GM04503 (cell line): ENCODE data around the gene CHKB.
A peak's percentile ranks its signal among the peaks of the same experiment; 100 is the strongest.
"Not testable (repeated sequence)": the region's sequence is repeated elsewhere in the genome, so short reads cannot be mapped to it uniquely, and the experiment has no call there.

Experiments
- DNase-seq: peaks from one replicate; pipeline ENCODE4 v3.0.0-alpha.2; 2012; ENCODE audit warnings: low read depth

The CHKB gene, protein sequence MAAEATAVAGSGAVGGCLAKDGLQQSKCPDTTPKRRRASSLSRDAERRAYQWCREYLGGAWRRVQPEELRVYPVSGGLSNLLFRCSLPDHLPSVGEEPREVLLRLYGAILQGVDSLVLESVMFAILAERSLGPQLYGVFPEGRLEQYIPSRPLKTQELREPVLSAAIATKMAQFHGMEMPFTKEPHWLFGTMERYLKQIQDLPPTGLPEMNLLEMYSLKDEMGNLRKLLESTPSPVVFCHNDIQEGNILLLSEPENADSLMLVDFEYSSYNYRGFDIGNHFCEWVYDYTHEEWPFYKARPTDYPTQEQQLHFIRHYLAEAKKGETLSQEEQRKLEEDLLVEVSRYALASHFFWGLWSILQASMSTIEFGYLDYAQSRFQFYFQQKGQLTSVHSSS

DNA sequence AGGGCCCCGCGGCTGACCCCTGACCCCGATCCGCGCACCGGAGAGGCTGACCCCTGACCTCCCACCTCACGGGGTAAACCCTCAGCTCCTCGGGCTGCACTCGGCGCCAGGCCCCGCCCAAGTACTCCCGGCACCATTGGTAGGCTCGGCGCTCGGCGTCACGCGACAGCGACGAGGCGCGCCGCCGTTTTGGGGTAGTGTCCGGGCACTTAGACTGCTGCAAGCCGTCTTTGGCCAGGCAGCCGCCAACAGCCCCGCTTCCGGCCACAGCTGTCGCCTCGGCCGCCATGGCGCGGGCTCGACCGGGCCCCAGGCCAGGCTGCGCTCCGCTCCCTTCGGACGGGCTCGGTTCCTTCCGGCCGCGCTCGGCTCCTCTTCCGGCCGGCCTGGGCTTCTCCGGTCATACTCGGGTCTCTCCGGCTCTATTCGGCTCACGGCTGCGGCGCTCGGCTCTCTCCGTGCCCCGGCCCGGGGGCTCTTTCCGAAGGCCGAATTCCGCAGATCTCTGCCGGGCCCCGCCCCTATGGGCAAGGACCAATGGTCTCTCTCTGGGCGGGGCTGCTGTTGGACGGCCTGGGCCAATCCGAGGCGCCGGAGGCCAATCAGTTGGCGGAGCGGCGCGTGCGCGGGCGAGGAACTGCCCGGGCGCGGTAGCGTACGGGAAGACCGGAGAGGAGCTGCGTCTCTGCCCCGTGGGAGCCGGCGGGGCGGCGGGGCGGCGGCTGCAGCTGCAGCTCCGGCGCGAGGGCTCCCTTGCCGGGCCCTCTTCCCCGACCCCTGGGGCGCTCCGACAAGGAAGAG, at the start of gene CHKB:
CHKB (minus strand) TSS at position 357 of the 801 bp plus-strand sequence; CDS start at position 289, 68 bp downstream.
- DNase-seq, result peak; percentile 83

DNA sequence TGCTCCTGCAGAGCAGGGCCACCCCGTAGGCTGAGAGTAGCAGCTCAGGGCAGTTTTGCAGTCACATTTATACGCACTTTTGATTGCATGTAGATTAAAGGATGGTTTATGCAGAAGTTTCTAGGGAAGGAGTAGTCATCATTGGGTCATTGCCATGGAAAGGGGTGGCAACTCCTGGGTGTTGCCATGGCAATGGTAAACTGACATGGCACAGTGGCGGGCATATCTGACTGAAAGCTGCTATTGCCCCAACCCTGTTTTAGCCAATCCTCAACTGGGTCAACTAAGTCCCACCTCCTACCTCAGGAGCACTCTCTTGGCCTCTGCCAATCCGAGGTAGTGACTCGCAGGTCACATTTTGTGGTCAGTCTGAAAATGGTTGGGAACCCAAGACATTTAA, 47.7 kb upstream of the CHKB start:
- no peak for DNase-seq

DNA sequence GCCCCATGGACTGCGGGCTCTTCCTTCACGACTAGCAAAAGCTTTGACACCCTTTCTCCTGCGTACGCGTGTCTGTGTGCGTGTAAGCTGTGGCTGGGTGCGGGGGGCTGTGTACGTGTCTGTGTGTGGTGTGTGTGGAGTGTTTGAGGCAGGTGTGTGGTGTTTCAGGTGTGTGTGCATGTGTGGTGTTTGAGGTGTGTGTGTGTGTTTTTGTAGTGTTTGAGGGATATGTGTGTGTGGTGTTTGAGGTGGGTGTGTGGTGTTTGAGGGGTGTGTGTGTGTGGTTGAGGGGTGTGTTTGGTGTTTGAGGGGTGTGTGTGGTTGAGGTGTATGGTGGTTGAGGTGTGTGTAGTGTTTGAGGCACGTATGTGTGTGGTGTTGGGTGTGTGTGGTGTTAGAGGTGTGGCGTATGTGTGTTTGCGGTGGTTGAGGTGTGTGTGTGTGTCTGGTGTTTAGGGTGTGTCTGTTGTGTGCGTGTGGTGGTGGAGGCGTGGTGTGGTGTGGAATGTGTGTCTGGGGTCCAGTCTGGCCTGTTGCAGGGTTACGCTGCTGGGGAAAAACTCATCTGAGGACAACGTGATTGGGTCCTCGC, 46.0 kb upstream of the CHKB start:
- no peak for DNase-seq

DNA sequence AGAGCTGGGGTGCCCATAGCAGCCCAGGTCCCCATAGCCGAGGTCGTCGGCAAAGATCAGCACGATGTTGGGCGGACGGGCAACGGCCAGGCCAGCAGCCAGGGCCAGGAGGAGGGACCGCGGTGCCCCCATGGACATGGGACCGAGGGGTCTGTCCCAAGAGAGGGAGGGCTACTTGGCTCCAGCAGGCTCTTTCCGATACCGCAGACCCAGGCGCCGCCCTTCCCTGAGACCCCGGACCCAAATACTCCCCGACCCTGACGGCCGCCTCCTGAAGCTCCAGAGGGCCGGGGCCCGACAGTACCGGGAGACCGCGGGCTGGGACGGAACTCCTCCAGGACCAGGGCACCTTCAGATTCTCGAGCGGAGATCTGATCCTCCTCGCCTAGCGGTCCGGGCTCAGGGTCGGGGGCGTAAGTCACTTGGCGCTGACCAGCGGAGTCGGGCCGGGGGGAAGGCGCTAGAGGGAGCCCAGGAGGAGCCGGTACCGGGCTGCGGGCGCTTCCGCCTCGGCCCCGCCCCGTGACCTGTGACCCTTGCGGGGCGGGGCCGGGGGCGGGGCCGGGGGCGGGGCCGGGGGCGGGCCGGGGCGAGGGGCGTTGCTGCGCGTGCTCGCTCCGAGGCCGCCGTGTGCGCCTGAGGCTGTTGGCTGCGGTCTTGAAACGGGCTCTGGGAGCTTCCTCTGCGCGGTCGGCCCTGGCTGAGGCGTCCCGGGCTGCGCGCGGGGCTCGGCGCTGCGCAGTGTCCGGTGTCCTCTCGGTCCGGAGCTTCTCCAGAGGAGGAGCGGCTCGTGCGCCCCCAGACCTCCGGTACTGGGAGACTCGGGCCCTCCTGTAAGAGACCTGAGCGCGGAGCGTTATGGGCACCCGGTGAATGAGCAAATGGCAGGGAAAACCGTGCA, 45.2 kb upstream of the CHKB start, which contains the start of gene ARSA:
ARSA (minus strand) TSS at position 511 of the 901 bp plus-strand sequence; CDS start at position 138, 373 bp downstream.
- peak; percentile 27 for DNase-seq

DNA sequence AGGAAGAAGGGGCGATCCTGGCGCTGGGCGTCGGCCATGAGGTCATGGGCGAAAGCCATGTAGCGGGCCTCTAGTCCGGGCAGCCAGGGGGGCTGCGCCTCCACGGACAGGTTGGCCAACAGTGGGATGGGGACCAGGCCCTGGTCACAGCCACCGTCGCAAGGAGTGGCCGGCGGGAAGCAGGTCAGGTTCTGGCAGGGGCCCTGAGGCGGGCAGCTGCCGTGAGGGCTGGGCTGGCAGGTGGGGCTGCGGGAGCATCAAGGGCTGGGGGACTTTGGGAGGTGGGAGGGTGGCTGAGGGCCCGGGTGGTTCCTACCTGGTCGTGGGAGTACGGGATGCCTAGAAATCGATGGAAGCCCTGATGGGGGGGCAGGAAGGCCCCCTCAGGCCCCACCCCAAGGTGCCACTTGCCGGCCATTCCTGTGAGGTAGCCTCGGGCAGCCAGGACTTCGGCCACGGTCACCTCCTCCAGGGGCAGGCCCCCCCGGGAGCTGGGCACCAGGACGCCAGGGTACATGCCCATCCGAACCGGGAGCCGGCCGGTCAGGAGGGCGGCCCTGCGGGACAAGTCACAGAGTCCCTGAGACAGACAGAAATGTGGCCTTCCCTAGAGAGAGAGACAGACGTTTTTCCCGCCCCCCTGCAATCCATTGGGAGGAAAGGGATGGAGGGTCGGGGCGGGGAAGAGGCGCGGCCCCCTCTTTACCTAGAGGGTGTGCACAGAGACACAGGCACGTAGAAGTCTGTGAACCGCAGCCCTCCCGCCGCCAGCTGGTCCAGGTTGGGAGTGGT, 44.4 kb upstream of the CHKB start:
- no peak for DNase-seq

DNA sequence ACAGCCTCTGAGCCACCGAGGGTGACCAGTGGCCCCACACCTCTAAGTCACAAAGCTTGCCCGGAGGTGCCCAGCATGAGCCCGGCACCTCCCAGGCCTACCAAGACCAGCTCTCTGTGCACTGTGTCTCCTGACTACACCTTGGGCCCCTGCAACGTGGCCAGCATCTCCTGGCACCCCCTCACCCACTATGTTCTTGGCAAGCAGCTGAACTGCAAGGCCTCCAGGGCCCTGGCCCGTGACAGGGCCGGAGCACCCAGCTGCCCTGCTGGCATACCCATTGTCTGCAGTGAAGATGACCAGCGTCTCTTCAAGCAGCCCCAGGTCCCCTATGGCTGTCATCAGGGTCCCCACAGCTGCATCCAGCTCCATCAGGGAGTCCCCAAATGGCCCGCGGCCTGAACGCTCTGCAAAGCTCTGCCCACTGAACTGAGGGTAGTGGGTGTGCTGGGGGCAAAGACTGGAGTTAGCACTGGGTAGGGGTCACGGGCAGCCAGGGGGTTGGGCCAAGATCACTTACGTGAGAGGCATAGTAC, 43.7 kb upstream of the CHKB start:
- DNase-seq, result no peak

DNA sequence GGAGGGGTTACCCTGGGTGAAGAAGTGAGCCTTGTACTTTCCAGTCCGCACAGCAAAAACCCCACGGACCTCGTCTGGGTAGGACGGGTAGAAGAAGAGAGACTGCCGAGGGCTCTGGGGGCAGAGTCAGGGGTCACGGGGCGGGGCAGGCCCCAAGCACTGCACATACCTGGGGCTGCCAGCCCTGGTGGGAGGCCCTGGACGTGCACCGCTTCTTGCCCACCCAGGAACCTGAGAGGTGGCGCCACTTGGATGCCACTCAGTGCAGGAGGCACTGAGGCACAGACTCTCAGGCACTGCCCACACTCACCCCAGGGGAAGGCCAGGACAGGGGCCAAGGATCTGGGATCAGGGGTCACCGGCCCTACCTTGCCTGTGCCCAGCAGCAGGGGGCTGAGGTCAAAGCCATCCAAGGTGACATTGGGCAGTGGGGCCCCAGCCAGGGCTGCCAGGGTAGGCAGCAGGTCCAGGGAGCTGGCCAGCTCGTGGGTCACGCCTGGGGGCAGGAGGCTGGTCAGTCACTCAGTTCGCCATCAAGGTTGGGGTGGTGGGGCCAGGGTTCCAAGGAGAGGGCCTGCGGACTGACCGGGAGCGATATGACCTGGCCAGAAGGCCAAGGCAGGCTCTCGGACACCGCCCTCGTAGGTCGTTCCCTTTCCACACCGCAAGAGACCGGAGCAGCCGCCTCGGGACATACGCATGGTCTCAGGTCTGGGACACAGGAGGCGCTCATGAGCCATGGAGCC, 43.1 kb upstream of the CHKB start:
- no peak for DNase-seq

DNA sequence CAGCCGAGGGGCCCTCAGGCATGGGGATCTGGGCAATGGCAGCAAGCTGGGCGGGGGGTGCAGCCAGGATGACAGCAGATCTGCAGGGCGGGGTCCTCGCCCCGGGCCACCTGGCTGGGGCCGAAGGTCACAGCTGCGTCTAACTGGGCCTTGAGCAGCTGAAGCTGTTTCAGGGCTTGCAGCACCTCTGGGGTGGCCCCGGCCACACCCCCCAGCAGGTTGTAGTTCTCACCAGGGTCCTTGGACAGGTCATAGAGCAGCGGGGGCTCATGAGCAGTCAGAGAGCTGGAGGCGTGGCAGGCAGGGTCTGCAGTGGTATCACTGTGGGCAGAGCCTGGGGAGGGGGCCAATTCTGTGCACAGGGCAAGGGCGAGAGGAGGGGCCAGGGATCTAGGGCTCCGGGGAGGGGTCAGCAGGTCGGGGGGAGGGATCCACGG, 42.5 kb upstream of the CHKB start:
- no peak for DNase-seq

DNA sequence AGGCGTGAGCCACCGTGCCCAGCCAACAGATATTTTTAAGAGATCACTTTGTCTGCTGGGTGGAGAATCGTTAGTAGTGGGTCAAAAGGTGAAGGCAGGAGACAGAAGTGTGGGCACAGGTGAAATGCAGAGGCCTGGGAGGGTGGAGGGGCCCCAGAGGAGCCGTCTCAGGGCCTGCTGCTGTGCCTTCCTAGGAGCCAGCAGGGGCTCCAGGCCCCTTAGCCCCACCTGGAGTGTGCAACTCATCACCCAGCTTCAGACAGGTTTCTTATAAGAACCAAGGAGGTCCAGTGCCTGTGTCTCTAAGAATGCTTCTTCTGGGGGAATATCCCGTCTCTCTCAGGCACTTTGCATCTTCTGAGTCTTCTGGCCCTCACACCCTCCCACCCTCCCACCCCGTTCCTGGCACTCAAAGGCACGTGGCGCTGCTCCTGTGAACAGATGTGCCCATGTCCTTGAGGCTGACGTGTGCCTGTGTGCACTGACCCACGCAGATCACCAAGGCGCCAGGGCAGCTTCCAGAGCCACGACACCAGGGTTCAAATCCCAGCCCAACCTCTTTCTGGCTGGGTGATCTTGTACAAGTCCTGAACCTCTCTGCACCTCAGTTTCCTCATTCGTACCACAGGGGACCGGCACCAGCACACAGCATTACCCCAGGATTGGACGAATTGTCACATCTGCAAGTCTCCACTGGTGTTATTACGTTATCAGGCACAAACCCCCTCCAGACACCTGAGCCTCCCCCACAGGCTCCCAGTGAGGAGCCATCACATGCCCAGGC, 41.9 kb upstream of the CHKB start:
- no peak for DNase-seq

DNA sequence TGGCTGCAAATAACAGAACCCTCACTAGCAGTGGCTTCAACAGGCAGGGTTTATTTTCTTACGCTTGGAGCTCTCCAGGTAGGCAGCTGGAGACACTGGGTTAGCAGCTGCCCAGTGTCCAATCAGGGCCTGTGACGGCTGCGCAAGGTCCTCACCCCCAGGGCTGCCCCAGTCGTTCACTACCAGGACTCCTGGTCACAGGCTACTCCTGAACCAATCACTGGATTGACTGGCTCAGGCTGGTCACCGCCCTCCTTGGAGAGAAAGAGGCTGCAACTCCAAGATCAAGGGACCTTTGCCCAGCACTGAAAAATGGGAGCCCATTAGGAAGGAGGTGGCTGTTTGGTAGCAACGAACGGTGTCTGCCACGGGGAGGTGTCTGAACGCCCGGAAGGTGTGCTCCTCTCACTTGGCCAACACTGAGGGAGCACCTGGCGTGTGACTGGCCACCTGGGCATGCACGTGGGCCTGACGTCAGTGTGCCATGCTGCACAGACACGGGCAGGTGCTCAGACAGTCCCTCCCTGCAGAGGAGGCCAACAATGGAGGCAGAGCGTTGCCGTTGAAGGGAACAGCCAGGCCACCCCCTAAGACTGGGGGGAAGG, 40.2 kb upstream of the CHKB start:
- no peak for DNase-seq

DNA sequence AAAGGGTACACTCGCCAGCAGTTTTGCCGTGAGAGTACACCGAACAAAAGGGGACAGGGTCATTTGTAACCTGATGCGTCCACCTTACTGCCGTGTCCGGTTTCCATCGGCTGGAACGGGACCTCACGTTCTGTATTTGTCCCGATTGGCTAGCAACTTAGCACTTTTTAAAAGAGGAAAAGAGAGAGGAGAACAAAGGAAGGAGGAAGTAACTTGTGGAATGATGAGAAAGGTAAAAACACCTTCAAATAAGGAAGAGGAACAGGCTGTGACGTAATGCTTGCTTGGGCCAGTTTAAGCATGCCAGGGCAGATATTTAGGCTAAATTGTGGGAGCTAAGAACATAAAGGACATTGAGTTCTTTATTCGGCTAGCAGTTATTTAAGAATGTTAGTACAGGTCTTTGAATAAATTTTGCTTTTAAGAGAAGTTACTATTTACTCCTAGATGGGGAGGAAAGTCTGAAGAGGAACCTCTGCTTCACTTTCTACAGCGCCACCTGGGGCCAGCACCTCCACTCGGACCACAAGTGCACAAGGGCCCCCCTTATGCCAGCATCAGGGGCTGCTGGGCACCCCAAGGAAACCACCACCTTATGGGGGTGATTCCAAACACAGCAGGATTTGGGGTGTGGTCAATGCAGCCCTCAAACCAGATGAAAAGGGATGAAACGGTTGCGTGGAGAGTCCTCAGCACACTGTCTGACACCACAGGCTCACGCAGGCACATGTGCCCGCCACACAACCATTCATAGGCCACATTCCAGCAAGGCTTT, 39.5 kb upstream of the CHKB start:
- no peak for DNase-seq

DNA sequence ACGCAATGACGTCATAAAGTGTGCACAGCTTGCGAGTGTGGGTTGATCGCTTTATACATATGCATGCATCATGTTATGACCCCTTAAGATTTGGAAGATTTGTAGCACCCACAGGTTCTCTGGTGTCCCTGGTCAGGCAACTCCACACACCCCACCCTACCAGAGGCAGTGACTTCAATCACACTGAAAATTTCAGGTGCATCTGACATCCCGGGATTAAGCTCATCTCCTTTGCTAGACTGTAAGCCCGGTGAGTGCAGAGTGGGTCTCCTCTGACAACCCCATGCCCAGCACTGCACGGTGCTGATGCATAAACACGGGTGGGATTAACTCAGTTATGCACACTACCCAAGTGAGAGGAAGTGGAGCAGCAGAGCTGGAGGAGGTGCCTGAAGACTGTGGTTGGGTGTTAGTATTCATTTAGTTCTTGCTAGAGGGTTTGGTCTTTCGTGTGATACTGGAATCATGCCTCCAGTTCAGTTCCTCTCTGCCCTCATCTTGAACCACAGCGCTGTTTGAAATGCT, 38.8 kb upstream of the CHKB start:
- DNase-seq, result no peak

DNA sequence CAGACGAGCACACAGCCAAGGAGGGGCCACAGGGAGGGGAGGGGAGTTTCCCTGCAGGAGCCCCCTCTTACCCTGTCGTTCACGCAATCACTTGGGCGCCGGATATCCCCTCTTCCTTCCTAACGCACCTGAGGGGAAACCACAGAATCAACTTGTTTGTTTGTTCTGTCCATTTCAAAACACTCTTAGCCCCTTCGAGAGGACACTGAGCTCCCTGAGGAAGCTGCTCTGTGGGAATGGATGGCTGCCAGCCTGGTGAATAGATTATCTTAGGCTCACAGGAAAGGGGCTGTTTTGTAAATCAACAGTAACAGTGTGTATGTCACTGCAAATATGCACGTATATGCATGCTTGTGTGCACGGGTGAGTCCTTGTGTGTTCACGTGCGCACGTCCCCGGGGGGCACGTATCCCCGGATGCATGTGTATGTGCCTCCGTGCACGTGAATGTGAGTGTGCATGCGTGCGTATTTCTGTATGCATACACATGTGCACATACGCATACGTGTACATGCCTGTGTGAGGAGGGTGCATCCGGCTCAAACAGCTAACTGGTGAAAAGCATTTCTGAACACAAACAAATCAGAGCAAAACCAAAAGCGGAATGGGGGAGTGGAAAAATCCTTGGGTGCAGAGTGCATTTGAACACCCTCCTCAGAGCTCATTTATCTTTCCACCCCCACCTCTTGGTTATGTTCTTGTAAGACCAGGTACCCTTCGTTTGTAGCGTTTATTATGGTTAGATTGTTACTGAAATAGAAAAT, 38.1 kb upstream of the CHKB start:
- DNase-seq, result peak; percentile 18

DNA sequence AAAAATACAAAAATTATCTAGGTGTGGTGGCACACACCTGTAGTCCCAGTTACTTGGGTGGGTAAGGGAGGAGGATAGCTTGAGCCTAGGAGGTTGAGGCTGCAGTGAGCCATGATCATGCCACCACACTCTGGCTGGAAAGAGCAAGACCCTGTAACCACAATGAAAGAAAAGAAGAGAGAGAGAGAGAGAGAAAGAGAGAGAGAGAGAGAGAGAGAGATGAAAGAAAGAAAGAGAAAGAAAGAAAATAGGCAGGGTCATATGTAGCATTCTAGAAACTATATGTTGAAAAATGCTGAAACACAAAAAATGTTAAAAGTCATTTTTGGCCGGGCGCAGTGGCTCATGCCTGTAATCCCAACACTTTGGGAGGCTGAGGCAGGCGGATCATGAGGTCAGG, 31.6 kb upstream of the CHKB start:
- DNase-seq, result not testable (repeated sequence)

DNA sequence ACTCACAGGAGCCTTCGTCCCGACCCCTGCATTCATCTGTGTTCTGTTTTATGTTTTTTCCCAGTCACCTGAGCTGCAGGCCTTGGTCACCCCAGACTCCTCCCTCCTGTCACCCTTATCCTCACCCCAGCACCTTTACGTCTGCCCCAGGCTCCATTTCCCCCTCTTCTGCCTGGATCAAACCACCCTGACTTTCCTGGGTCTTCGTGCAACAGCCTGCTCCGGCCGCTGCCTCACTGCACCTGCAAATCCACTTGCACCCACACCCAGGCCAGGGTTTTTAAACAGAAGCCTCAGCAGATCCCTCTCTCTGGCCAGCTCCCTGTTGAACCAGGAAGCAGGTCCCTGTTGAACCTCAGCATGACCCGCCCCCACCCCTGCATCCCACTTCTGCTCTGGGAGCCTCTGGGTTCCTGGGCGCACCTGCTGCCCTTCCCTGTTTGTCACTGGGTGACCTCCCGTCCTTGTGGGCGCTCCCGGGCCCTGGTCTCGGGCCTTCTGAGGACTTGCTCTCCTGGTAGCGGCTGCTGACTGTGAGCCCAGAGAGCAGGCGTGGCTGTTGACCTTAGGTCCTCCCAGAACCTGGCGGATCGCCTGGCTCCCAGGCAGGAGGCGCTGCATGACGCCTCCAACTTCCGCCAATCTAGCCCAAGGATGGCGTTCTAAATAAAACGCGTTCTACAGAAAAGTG, 30.8 kb upstream of the CHKB start:
- no peak for DNase-seq
